Astrocyte of the spinal cord (primary cell): ENCODE measurements around the gene HOXB6.
A peak's percentile ranks its signal among the peaks of the same experiment; 100 is the strongest.

Experiments used
- DNase-seq: peaks from one replicate; pipeline ENCODE4 v3.0.0; 2011; ENCODE audit warnings: low read depth, low spot score
- H3K4me3 ChIP-seq: 2 replicates; pipeline ENCODE4 v1.5.1; 2011; ENCODE audit warnings: low read depth, mild to moderate bottlenecking, low read length, moderate library complexity
- CTCF ChIP-seq: IDR thresholded peaks from 2 replicates; pipeline ENCODE4 v1.5.1; 2012; ENCODE audit warnings: low read depth, mild to moderate bottlenecking, low read length, inconsistent platforms
- in situ Hi-C: cut with HindIII; loops from 2 replicates; pipeline ENCODE4 v1.10.0; 2017; ENCODE audit warnings: low sequenced_read_pairs

HOXB6 gene

GRCh38 chr17:48551596-48552465, 53.0 kb downstream of the HOXB6 start:
- peak; percentile 0 for TF ChIP-seq CTCF
- H3K4me3 ChIP-seq: peak overlapping the region; percentile 16
- in situ Hi-C loops: no loop called here
- peak; percentile 56 for DNase-seq

- in situ Hi-C loops: no loop called here
- no peak for TF ChIP-seq CTCF
- H3K4me3 ChIP-seq: peak overlapping the region; percentile 16
- DNase-seq: peak; percentile 52
Observed at GRCh38 chr17:48551214-48551555, 53.6 kb downstream of the HOXB6 start.

GRCh38 chr17:48550502-48551213, 54.1 kb downstream of the HOXB6 start:
- in situ Hi-C loops: no loop called here
- TF ChIP-seq CTCF: peak; percentile 52
- H3K4me3 ChIP-seq: peak overlapping the region; percentile 16
- DNase-seq: peak; percentile 43

GRCh38 chr17:48549914-48550501, 54.8 kb downstream of the HOXB6 start:
- DNase-seq: peak; percentile 59
- H3K4me3 ChIP-seq: peak overlapping the region; percentile 16
- no peak for TF ChIP-seq CTCF
- in situ Hi-C loops: no loop called here

GRCh38 chr17:48549281-48549630, 55.5 kb downstream of the HOXB6 start:
- no peak for TF ChIP-seq CTCF
- no peak overlapping the region for H3K4me3 ChIP-seq
- peak; percentile 43 for DNase-seq
- in situ Hi-C loops: no loop called here

GRCh38 chr17:48548523-48549280, 56.1 kb downstream of the HOXB6 start:
- DNase-seq: no peak
- in situ Hi-C loops: no loop called here
- no peak for TF ChIP-seq CTCF
- no peak overlapping the region for H3K4me3 ChIP-seq
